DOHH2 (cell line): Measurements from ENCODE around the gene ARHGAP44.

Experiments used
- CTCF ChIP-seq: fragments of 200-600 bp; sonication (generic); IDR thresholded peaks from one replicate; pipeline ENCODE4 v1.5.1; 2014; ENCODE audit warnings: antibody characterized with exemption, mild to moderate bottlenecking, low read depth, low read length; ENCODE audit not compliant: poor library complexity, severe bottlenecking
- EZH2phosphoT487 ChIP-seq: fragments of 200-600 bp; sonication (generic); IDR thresholded peaks from 2 replicates; pipeline ENCODE4 v1.6.1; 2017; ENCODE audit warnings: borderline replicate concordance, mild to moderate bottlenecking, antibody characterized with exemption, low read length, moderate library complexity, mixed read lengths

DNA sequence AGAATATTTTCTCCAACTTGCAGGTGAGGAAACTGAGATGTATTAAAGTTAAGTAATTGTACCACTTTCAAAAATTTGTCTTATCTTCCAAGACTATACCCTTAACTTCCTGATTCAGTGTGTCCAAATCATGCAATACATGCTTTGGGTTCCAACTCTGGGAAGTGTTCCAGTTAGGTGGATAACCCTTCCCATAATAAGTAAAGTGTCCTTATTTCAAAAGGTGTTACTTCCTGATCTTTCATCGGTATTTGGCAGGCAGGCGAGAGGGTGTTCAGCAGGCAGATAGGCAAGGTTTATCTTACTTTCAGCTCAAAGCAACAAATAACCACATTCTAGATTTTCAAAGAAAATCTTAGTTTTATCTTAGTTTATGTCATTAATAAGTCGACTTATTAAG is 46.3 kb upstream of the ARHGAP44 start:
- TF ChIP-seq CTCF: no peak
- no peak for TF ChIP-seq EZH2phosphoT487
